GM12873 (cell line): ENCODE results near the gene RERE.

Source experiments
- TF ChIP-seq, protein P1 (sequence below): IDR thresholded peaks from 2 replicates; pipeline ENCODE4 v1.5.1; 2012; ENCODE audit warnings: low read depth, mild to moderate bottlenecking, moderate library complexity, low read length, control low read depth; ENCODE audit not compliant: insufficient read depth; ENCODE audit errors: missing control alignments

The RERE gene

DNA sequence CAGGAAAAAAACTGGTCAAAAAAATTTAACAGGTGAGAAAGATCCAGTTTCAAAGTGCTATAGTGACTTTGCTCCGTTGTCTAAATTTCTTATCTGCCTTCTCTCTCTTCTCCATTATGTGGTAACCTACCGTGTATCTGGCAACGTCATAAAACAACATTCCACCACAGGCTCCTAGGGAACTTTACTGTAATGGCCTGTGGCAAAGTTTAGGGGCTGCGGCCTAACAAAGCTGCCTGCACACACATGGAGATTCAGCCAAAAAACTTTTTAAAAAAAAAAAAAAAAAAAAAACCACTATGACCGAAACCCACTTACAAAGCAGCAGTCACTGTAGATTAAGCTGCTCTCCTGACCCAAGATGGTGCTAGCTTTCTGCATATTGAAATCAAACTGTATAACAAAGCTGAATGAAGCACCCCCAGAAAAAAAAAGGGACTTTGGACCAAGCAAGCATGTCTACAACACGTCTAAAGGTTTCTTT, 296.9 kb downstream of the RERE start:
- TF ChIP-seq, protein P1, sequence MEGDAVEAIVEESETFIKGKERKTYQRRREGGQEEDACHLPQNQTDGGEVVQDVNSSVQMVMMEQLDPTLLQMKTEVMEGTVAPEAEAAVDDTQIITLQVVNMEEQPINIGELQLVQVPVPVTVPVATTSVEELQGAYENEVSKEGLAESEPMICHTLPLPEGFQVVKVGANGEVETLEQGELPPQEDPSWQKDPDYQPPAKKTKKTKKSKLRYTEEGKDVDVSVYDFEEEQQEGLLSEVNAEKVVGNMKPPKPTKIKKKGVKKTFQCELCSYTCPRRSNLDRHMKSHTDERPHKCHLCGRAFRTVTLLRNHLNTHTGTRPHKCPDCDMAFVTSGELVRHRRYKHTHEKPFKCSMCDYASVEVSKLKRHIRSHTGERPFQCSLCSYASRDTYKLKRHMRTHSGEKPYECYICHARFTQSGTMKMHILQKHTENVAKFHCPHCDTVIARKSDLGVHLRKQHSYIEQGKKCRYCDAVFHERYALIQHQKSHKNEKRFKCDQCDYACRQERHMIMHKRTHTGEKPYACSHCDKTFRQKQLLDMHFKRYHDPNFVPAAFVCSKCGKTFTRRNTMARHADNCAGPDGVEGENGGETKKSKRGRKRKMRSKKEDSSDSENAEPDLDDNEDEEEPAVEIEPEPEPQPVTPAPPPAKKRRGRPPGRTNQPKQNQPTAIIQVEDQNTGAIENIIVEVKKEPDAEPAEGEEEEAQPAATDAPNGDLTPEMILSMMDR, result no peak

DNA sequence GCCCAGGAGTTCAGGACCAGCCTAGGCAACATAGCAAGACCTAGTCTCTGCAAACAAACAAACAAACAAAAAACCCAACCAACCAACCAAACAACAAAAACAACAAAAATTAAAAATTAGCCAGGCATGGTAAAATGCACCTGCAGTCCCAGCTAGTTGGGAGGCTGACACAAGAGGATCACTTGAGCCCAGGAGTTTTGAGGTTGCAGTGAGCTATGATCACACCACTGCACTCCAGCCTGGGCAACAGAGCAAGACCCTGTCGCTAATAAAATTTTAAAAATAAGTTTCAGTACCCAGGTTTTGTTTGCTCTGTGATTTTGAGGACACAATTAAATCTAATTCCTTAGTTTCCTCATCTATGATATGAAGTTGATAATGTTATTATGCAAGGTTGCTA, 298.3 kb downstream of the RERE start:
- TF ChIP-seq, protein P1, result no peak

DNA sequence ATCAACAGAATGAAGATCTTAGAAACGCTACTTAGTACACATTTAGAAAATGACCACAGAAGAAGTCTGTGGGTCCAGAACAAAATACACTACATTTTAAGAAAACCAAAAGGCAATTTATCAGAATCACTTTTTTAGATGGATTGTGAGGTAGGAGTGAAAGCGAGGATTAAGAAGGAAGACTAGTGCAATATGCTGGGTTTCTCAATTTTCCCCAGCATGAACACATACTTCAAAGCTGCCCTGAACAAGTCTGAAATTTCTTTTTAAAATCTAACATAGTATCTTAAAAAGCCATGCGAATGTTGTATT, 299.0 kb downstream of the RERE start:
- TF ChIP-seq, protein P1, result no peak

DNA sequence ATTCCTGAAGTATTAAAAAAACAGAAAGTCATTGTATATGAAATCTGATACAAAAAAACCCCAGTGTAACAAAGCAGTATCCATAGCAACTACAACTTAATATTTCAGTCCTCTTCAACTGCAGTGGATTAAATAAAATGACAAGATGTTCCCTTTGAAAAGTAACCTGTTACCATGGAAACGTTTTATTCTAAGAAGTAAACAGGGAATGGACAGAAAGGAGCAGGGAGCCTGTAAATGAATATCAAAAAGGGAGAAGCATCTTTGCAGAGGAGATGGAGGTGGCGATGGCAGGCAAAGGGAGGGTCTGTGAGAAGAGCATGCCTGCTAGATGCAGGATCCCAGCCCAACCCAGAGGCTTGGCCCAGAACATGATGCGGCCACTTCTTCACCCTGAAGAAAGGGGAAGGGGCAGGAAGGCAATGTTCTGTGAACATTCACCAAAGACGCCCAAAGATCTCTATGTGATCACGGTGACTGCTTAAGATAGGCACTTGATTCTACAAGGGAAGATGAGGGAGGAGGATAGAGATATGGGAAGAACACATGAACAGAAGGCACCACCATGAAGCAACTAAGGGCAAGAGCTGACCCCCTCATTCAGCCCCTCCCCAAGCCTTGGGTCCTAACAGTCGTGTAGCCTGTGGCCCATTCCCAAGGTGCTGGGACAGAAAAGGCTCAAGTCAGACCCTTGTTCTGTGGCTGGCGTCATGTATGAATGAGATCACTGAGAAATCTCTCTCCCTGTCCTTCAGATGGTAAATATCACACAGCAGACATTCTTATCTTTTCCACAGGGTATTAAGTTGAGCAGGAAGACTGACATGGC, 299.6 kb downstream of the RERE start:
- TF ChIP-seq, protein P1, result no peak

DNA sequence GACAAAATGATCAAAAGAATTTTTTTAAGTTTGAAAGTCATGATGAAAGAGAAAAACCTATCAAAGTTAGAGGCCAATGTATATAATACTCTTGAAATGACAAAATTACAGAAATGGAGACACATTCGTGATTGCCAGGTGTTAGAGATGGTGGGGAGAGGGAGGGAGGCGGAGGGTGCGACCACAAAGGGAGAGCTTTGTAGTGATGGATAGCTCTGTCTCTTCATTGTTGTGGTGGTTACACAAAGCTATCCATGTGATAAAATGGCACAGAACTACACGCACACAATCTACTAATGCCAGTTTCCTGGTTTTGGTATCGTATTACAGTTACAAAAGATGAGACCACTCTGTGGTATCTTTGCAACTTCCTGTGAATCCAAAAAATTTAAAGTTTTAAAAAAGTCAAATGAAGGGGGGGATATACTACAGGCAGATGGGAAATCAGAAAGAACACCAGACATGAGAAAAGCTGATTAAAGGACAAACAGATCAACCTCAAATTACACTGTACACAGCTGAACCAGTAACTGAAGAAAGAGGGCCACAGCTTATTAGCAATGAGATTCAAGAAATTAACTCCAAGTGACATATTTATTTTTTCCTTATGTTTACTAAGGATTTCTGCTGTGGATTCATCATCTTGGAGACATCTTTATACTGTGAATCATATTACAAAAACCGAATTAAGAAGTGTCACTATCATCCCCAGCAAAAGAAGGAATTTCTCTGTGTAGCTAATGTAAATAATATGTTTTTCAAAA, 300.5 kb downstream of the RERE start:
- TF ChIP-seq, protein P1, result no peak

DNA sequence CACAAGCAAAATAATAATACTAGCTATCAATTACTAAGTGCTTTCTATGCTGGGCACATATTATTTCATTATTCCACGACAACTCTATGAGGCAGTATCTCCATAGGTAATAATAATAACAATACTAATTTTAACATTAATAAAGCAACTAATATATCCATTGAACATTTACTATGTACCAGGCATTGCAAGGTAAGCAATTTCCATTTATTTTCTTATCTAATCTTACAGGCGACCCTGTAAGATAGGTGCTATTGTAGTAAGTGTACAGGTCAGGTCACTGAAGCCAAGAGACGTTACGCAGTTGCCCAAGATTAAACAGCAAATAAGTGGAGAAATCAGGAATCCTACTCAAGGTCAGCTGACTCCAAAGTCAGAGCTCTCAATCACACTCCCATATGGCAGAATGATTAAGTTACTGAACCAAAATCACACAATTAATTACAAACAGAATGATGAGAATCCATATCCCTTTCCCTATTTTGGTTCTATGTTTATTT, 301.1 kb downstream of the RERE start:
- TF ChIP-seq, protein P1, result no peak

DNA sequence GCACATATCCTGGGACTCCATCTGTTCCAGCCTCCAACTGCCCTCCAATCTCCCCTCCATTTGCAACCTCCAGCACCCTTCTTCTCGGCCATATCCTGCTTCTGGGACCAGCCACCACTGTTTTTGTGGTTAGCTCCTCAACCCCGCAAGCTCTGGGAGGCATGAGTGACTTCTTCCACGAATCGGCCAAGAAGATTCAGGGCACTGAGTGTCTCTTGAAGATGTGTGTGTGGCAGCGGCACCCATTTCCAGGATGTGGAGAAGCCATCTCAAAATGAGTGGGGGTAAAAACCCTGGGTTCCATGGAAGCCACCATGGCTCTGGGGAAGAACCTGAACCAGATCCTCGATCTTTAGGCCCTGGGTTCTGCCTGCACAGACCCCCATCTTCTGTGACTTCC, 304.9 kb downstream of the RERE start:
- TF ChIP-seq, protein P1, result no peak
